ENCODE measurements around the gene TMPRSS7.

DNA sequence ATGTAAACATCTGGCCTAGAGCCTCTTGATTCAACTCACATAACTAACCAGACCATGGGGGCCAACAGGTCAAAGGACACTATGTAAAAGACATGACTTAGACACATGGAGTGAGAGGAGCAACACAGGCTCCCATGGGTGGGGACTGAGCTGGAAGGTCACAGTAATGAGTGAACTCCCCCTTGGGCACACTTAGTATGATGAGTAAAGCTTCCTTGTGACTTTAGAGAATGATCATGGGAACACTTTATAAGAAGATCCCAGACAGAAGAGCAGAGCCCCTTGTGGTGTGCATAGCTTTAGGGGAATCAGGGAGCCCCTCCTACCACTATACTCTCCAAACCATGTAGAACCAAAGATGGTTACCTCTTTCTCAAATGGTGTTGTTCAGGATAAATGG lies 88.3 kb downstream of the TMPRSS7 start:
- TF ChIP-seq EZH2 (IDR thresholded peaks at IDR 0.05) (no peak), FOXP2 (optimal IDR thresholded peaks at IDR 0.05; ENCODE audit: control extremely low read depth, extremely low read length, insufficient read depth) (no peak)
